Heart left ventricle (tissue), 16 donors: Measurements from ENCODE around the gene TMEM165. TPM values are rescaled to one million over a fixed set of nuclear protein-coding genes. Genes with fewer than 3 reads are reported as not detected.
A peak's percentile ranks its signal among the peaks of the same experiment; 100 is the strongest.

Experiments used
- ATAC-seq, 4 donors: fragments of 200-7000 bp; cut with Tn5 transposase; one replicate each; pipeline ENCODE4 v1.9.1; 2020 to 2022; ENCODE audit warnings: moderate library complexity in 4 of 4, mild to moderate bottlenecking in 3 of 4, moderate number of reproducible peaks in 1 of 4
- DNase-seq, 5 donors: peaks; one replicate each; pipeline ENCODE4 v3.0.0-alpha.2; 2020
- H3K27ac ChIP-seq, 12 donors: fragments of 200-600 bp; sonication (generic) in 4 of 12; one replicate each; pipeline versions ENCODE4 v1.5.0 to v1.8.0; 2016 to 2022; ENCODE audit warnings: mild to moderate bottlenecking in 2 of 12
- H3K27me3 ChIP-seq, 9 donors: fragments of 200-600 bp; sonication (generic) in 2 of 9; one replicate each; pipeline versions ENCODE4 v1.5.1 to v1.8.0; 2016 to 2022; ENCODE audit warnings: mild to moderate bottlenecking in 3 of 9
- H3K36me3 ChIP-seq, 9 donors: fragments of 200-600 bp; sonication (generic) in 2 of 9; one replicate each; pipeline versions ENCODE4 v1.5.0 to v1.8.0; 2018 to 2022; ENCODE audit warnings: mild to moderate bottlenecking in 2 of 9
- H3K4me1 ChIP-seq, 12 donors: fragments of 200-600 bp; sonication (generic) in 4 of 12; one replicate each; pipeline versions ENCODE4 v1.5.0 to v1.8.0; 2016 to 2022; ENCODE audit warnings: mild to moderate bottlenecking in 3 of 12
- H3K4me3 ChIP-seq, 12 donors: fragments of 200-600 bp; sonication (generic) in 4 of 12; one replicate each; pipeline versions ENCODE4 v1.5.0 to v1.8.0; 2017 to 2022; ENCODE audit warnings: mild to moderate bottlenecking in 9 of 12, moderate library complexity in 4 of 12
- H3K9me3 ChIP-seq, 12 donors: fragments of 200-600 bp; sonication (generic) in 4 of 12; one replicate each; pipeline versions ENCODE4 v1.5.0 to v1.8.0; 2016 to 2022; ENCODE audit warnings: mild to moderate bottlenecking in 1 of 12
- POLR2A ChIP-seq, 2 donors: fragments of 450-650 bp; IDR thresholded peaks; one replicate each; pipeline ENCODE4 v1.6.1; 2017; ENCODE audit warnings: antibody characterized with exemption in 2 of 2, mild to moderate bottlenecking in 2 of 2, moderate library complexity in 2 of 2
- WGBS, 4 donors: extraction: QIAGEN DNeasy Blood & Tissue Kit in 2 of 4; methylation state at CpG; one replicate each; pipeline versions ENCODE4 v1.1.5 to v1.1.7; 2013 to 2018; 5-methylcytosine and 5-hydroxymethylcytosine counted together
- intact Hi-C, 10 donors: fragments of 100-400 bp; cut with DNase I; formaldehyde crosslinking; loops; one replicate each; pipeline versions ENCODE4 v1.11.1 to v1.14.2; 2022
- polyA plus RNA-seq, 2 donors: library from polyadenylated mRNA; stranded (reverse); fragments of 200-250 nt; gene quantifications; one replicate each; pipeline ENCODE4 v1.2.3, GENCODE V29; 2013
- total RNA-seq, 9 donors: library from RNA; depleted of rRNA in 2 of 9; stranded (reverse); fragments of >200 nt in 2 of 9; fragmentation: NEBNext Ultra II Directional in 3 of 9; extraction: Animal tissue kit (Norgen Biotek cat#: 25700) in 3 of 9; gene quantifications; one replicate each; pipeline versions ENCODE4 v1.1.0 to v1.2.4, GENCODE V29; 2016 to 2023
- TF ChIP-seq, protein P1 (sequence below), 12 donors: fragments of 200-600 bp; sonication (generic) in 4 of 12; IDR thresholded peaks; one replicate each; pipeline versions ENCODE4 v1.5.0 to v1.8.0; 2018 to 2022; ENCODE audit warnings: antibody characterized with exemption in 12 of 12, mild to moderate bottlenecking in 5 of 12
- donor health status: ischemic (EF 13 %, LVEDD 7.1; RV severe dilation, severe dysfunction).
- donor health status: healthy with polysubstance abuse.
- donor health status: DM: no; HTN: yes; CAD: no.
- donor health status: DM: no; HTN: no; CAD: no.
- donor health status: ischemic (EF 25% LVEDD 6.9; RV normal size, moderate dysfunction).
- donor health status: ischemic (EF 25% LVEDD 5.7; RV mildly dilated, moderate dysfunction).
- donor health status: healthy.
- donor health status: DM: yes; HTN: yes; CAD: no.
- donor health status: ischemic (EF 35%, LVEDD 5.7; RV mildly dilated, moderate dysfunction).
- donor health status: nonischemic (EF 11% LVEDD 7.7; RV severe dilation, severe dysfunction).
- donor health status: DM: yes; HTN: yes; CAD: no.
- donor health status: PGD.
- donor health status: ischemic (EF 29% LVEDD 5.4; RV normal size, mild dysfunction).
- donor health status: nonischemic (EF 23%, LVEDD 6.1; RV moderate dilation, normal function).

The TMEM165 gene
- total and polyA plus RNA-seq, 11 donors = 28.2 to 78.7 (median 53.9) TPM

DNA sequence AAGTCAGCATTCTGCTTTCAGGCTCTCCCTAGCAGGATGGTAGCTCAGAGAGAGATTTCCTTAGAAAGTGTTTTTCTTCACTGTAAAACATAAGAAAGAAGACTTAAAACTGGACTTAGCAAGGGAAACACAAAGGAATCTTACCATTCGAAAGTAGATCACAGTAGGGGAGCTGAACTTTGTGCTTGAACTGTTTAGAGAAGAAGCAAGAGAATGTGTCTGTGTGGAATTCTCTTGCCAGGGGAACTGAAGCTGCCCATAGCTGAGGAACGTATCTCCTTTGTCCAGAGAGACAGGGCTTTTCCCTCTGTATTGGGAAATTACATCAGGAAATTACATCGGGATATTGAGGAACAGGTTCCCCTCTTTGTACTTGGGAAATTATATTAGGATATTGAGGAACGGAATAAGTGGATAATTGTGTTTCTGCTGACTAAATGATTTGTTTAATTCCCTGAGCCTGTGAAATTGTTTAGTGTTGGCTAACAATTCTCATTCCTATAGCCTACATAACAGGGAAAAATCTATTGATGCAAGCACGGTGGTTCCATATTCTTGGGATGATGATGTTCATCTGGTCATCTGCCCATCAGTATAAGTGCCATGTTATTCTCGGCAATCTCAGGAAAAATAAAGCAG, 28.6 kb upstream of the TMEM165 start:
- no peak for DNase-seq
- TF ChIP-seq, protein P1, sequence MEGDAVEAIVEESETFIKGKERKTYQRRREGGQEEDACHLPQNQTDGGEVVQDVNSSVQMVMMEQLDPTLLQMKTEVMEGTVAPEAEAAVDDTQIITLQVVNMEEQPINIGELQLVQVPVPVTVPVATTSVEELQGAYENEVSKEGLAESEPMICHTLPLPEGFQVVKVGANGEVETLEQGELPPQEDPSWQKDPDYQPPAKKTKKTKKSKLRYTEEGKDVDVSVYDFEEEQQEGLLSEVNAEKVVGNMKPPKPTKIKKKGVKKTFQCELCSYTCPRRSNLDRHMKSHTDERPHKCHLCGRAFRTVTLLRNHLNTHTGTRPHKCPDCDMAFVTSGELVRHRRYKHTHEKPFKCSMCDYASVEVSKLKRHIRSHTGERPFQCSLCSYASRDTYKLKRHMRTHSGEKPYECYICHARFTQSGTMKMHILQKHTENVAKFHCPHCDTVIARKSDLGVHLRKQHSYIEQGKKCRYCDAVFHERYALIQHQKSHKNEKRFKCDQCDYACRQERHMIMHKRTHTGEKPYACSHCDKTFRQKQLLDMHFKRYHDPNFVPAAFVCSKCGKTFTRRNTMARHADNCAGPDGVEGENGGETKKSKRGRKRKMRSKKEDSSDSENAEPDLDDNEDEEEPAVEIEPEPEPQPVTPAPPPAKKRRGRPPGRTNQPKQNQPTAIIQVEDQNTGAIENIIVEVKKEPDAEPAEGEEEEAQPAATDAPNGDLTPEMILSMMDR (IDR thresholded peaks at IDR 0.05) = no peak
- no peak for TF ChIP-seq POLR2A (IDR thresholded peaks at IDR 0.05)
- Histone ChIP-seq H3K4me1 (peaks cover 0 to 4% (median 0%) of the 10 kb centered on the region in 12 donors), H3K27me3 (no peaks in the 10 kb centered on the region), H3K4me3 (no peak overlapping the region), H3K9me3 (no peaks in the 10 kb centered on the region), H3K27ac (no peak overlapping the region), H3K36me3 (peaks cover 0 to 71% (median 16%) of the 10 kb centered on the region in 9 donors)
- intact Hi-C loops = no loop called here
- WGBS, 4 donors = 83 to 88% (median 86%) methylated on average over 6 of the region's 6 CpGs
- ATAC-seq = no peak

DNA sequence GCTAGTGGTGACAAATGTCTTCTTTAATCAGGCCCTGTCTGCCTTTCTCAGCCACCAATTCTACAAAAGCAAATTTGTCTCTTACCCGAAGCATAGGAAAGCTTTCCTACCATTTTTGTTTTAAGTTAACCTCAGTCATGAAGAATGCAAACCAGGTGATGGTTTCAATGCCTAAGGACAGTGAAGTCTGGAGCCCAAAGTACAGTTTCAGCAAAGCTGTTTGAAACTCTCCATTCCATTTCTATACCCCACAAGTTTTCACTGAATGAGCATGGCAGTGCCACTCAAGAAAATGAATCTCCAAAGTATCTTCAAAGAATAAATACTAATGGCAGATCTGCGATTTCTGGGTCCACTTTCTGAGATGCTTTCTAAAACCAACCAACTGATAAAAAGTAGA, 25.8 kb upstream of the TMEM165 start:
- H3K27me3 ChIP-seq = no peaks in the 10 kb centered on the region
- H3K36me3 ChIP-seq = peaks cover 0 to 55% (median 16%) of the 10 kb centered on the region in 9 donors
- no peak overlapping the region for H3K4me3 ChIP-seq
- ATAC-seq (no peak), DNase-seq (no peak)
- H3K27ac ChIP-seq = no peak overlapping the region
- 98 to 99% (median 98%) methylated on average over 2 of the region's 2 CpGs for WGBS, 4 donors
- H3K4me1 ChIP-seq = peaks cover 0 to 4% (median 0%) of the 10 kb centered on the region in 12 donors
- no peaks in the 10 kb centered on the region for H3K9me3 ChIP-seq
- TF ChIP-seq, protein P1 (IDR thresholded peaks at IDR 0.05) = no peak
- TF ChIP-seq POLR2A (IDR thresholded peaks at IDR 0.05) = no peak
- intact Hi-C loops = no loop called here

DNA sequence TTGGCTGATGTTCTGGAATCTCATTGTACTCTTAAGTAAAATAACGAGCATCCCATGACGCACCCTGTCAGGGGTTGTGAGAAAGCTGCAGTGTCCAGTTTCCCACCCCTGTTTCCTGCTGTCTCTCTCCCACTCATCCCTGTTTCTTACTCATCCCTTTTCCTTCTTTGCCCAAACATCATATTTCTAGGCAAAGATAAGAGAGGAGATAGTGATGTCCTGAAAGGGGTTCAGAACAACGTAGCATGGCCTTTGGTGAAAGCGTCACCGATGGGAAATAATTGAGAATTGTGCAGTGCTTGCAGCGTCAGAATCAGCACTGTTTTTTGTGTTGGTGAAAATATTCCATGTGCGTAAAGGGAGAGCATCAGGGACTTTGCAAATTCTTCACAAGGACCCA, 23.5 kb upstream of the TMEM165 start:
- Histone ChIP-seq H3K36me3 (peaks cover 0 to 38% (median 10%) of the 10 kb centered on the region in 9 donors), H3K4me1 (no peaks in the 10 kb centered on the region), H3K27me3 (no peaks in the 10 kb centered on the region), H3K4me3 (no peak overlapping the region), H3K9me3 (no peaks in the 10 kb centered on the region), H3K27ac (peak overlapping the region in 3 of 12 donors; percentile 3 to 54 (median 33))
- TF ChIP-seq, protein P1 (IDR thresholded peaks at IDR 0.05) = no peak
- no peak for TF ChIP-seq POLR2A (IDR thresholded peaks at IDR 0.05)
- WGBS, 4 donors = 81 to 89% (median 82%) methylated on average over 7 of the region's 7 CpGs
- no peak for DNase-seq
- ATAC-seq = peak in 2 of 4 donors; percentile 36 to 58
- intact Hi-C loops = no loop called here

- no peak overlapping the region for H3K4me3 ChIP-seq
- DNase-seq = no peak
- no peaks in the 10 kb centered on the region for H3K4me1 ChIP-seq
- ATAC-seq = peak in 2 of 4 donors; percentile 41
- H3K27me3 ChIP-seq = no peaks in the 10 kb centered on the region
- no peaks in the 10 kb centered on the region for H3K9me3 ChIP-seq
- 85 to 91% (median 87%) methylated on average over 1 of the region's 1 CpG for WGBS, 4 donors
- TF ChIP-seq POLR2A (IDR thresholded peaks at IDR 0.05) = no peak
- TF ChIP-seq, protein P1 (IDR thresholded peaks at IDR 0.05) = no peak
- intact Hi-C loops = no loop called here
- peaks cover 0 to 26% (median 10%) of the 10 kb centered on the region in 9 donors for H3K36me3 ChIP-seq
- peak overlapping the region in 1 of 12 donors; percentile 33 for H3K27ac ChIP-seq
Observed at GRCh38 chr4:55373461-55373860, 22.3 kb upstream of the TMEM165 start.
